GM12878 (cell line): ENCODE results near the gene IQGAP2. TPM values are rescaled to one million over a fixed set of nuclear protein-coding genes. Genes with fewer than 3 reads are reported as not detected.
A peak's percentile ranks its signal among the peaks of the same experiment; 100 is the strongest.

Experiments
- ATAC-seq: fragments of 200-7000 bp; cut with Tn5 transposase; 3 replicates; pipeline ENCODE4 v1.9.1; 2020; ENCODE audit warnings: mild to moderate bottlenecking, moderate library complexity
- BruUV-seq: library from RNA; stranded (reverse); fragments of 400-500 nt; replicated peaks from 2 replicates; lab custom pipeline; 2021; lab: Mats Ljungman, UMichigan
- CTCF ChIA-PET: fragments of 300-600 bp; sonication (Branson Sonifier 250); formaldehyde crosslinking; extraction: SDS; loops from one replicate; lab custom pipeline; 2021; ENCODE audit warnings: inconsistent platforms; lab: Yijun Ruan, JAX
- POLR2A ChIA-PET: fragments of 350-600 bp; formaldehyde crosslinking; extraction: SDS; loops from one replicate; lab custom pipeline; 2021; ENCODE audit warnings: inconsistent platforms; lab: Charles Lee
- RAD21 ChIA-PET: fragments of 300-600 bp; sonication (Branson Sonifier 250); formaldehyde crosslinking; loops from one replicate; lab custom pipeline; 2023; ENCODE audit warnings: antibody characterized with exemption; ENCODE audit not compliant: unreplicated experiment; lab: Charles Lee
- SMC1A ChIA-PET: fragments of 300-600 bp; sonication (Branson Sonifier 250); formaldehyde crosslinking; loops from one replicate; lab custom pipeline; 2023; ENCODE audit not compliant: unreplicated experiment, uncharacterized antibody; lab: Charles Lee
- DNase-seq: peaks from one replicate; pipeline ENCODE4 v3.0.0-alpha.2; 2011; ENCODE audit warnings: low read depth, low spot score
- FAIRE-seq: peaks from 3 replicates; lab custom pipeline; 2011; peaks lifted over from hg19 to GRCh38; lab: Jason Lieb, UNC
- H2AFZ ChIP-seq: 2 replicates; pipeline ENCODE4 v1.6.0; 2011; ENCODE audit warnings: low read depth, low read length, control low read depth; ENCODE audit not compliant: control insufficient read depth
- H3K27ac ChIP-seq: 2 replicates; pipeline ENCODE4 v1.5.1; 2011; ENCODE audit warnings: control low read depth; ENCODE audit not compliant: control insufficient read depth, insufficient read depth
- H3K27me3 ChIP-seq, 2 experiments: replicated peaks in 1 of 2; 2 replicates each; pipeline versions ENCODE4 v1.6.0 to v1.6.1; 2011; ENCODE audit warnings: low read length in 1 of 2; ENCODE audit not compliant: control insufficient read depth in 2 of 2, insufficient read depth in 2 of 2
- H3K36me3 ChIP-seq, 2 experiments: 2 replicates each; pipeline ENCODE4 v1.5.1; 2011; ENCODE audit warnings: low read length in 1 of 2; ENCODE audit not compliant: control insufficient read depth in 2 of 2, insufficient read depth in 2 of 2
- H3K4me1 ChIP-seq: 2 replicates; pipeline ENCODE4 v1.6.1; 2011; ENCODE audit warnings: mild to moderate bottlenecking, low read length, moderate library complexity, mixed read lengths; ENCODE audit not compliant: control insufficient read depth, insufficient read depth
- H3K4me2 ChIP-seq: 2 replicates; pipeline ENCODE4 v1.6.0; 2011; ENCODE audit warnings: control low read depth; ENCODE audit not compliant: control insufficient read depth, insufficient read depth
- H3K4me3 ChIP-seq: fragments of 200-600 bp; sonication (generic); 2 replicates; pipeline ENCODE4 v1.5.1; 2016
- H3K79me2 ChIP-seq: 2 replicates; pipeline ENCODE4 v1.6.0; 2011; ENCODE audit warnings: low read length; ENCODE audit not compliant: control insufficient read depth, insufficient read depth
- H3K9ac ChIP-seq: 2 replicates; pipeline ENCODE4 v1.8.0; 2011; ENCODE audit warnings: low read length, control low read depth, mixed read lengths; ENCODE audit not compliant: control insufficient read depth, insufficient read depth
- H3K9me3 ChIP-seq: replicated peaks from 3 replicates; pipeline ENCODE4 v1.5.1; 2011; ENCODE audit warnings: mild to moderate bottlenecking, low read length; ENCODE audit not compliant: control insufficient read depth, insufficient read depth
- H4K20me1 ChIP-seq: 2 replicates; pipeline ENCODE4 v1.6.0; 2011; ENCODE audit not compliant: control insufficient read depth, insufficient read depth
- ATF2 ChIP-seq: IDR thresholded peaks from 2 replicates; pipeline ENCODE4 v1.6.1; 2012; ENCODE audit warnings: low read length, inconsistent platforms
- CEBPB ChIP-seq, 2 experiments: fragments of 150-350 bp in 1 of 2; IDR thresholded peaks; 2 replicates each; pipeline ENCODE4 v1.6.1; 2012 to 2014; ENCODE audit warnings: low read depth in 2 of 2, low read length in 2 of 2, borderline replicate concordance in 1 of 2, inconsistent platforms in 1 of 2
- E4F1 ChIP-seq: fragments of 450-650 bp; IDR thresholded peaks from 2 replicates; pipeline ENCODE4 v1.6.1; 2018; ENCODE audit warnings: borderline replicate concordance, mild to moderate bottlenecking; ENCODE audit not compliant: partially characterized antibody
- GATAD2B ChIP-seq: fragments of 450-650 bp; conservative IDR thresholded peaks from 2 replicates; pipeline ENCODE4 v1.6.1; 2017; ENCODE audit warnings: low read depth, mild to moderate bottlenecking, moderate library complexity
- NR2F1 ChIP-seq: fragments of 450-650 bp; conservative IDR thresholded peaks from 2 replicates; pipeline ENCODE4 v1.6.1; 2017; ENCODE audit warnings: mild to moderate bottlenecking
- RAD51 ChIP-seq: fragments of 450-650 bp; IDR thresholded peaks from 2 replicates; pipeline ENCODE4 v1.6.1; 2016; ENCODE audit warnings: moderate library complexity, mild to moderate bottlenecking, inconsistent platforms
- SMC3 ChIP-seq: IDR thresholded peaks from 2 replicates; pipeline ENCODE4 v1.6.1; 2011; ENCODE audit warnings: low read length, improper control_type of control experiment, borderline replicate concordance
- WGBS: methylation state at CpG from one replicate; pipeline ENCODE4 v1.1.6; 2016; ENCODE audit warnings: low lambda C conversion rate; ENCODE audit not compliant: insufficient replicate concordance, insufficient coverage; ENCODE audit errors: missing lambda C conversion rate; 5-methylcytosine and 5-hydroxymethylcytosine counted together
- in situ Hi-C: fragments of 300-500 bp; cut with MboI; formaldehyde crosslinking; loops from 9 replicates; pipeline ENCODE4 v1.14.3; 2018; ENCODE audit warnings: mixed read lengths
- intact Hi-C: fragments of 100-400 bp; cut with micrococcal nuclease; formaldehyde crosslinking; loops from one replicate; pipeline ENCODE4 v1.14.2; 2022; ENCODE audit not compliant: unreplicated experiment
- polyA plus RNA-seq, 11 experiments: library from polyadenylated mRNA; depleted of rRNA in 4 of 11; unstranded in 6 of 11; stranded (reverse) in 5 of 11; fragments of >200 nt; fragmentation: Nextera tagmentation in 4 of 11; fragmentation: Illumina TruSeq in 1 of 11; extraction: Ambion mirVana in 4 of 11; extraction: Trizol in 1 of 11; gene quantifications; 1 replicate in 1 of 11; 2 replicates in 10 of 11; pipeline versions ENCODE4 v1.2.1 to v1.2.3, GENCODE V29; 2011 to 2016; ENCODE audit warnings: inconsistent platforms in 2 of 11, missing spikeins in 2 of 11, low read depth in 1 of 11
- total RNA-seq, 4 experiments: library from RNA; depleted of rRNA in 3 of 4; stranded (reverse); fragments of >200 nt in 3 of 4; fragmentation: Illumina TruSeq in 1 of 4; extraction: Trizol in 1 of 4; gene quantifications; 2 replicates each; pipeline versions ENCODE4 v1.2.1 to v1.2.3, GENCODE V29; 2013 to 2021
- TF ChIP-seq, protein P1 (sequence below): IDR thresholded peaks from 2 replicates; pipeline ENCODE4 v1.6.1; 2012; ENCODE audit warnings: mild to moderate bottlenecking, low read depth, low read length
- TF ChIP-seq, protein P2 (sequence below): fragments of 150-350 bp; IDR thresholded peaks from 2 replicates; pipeline ENCODE4 v1.6.1; 2016; ENCODE audit warnings: low read depth, low read length

The IQGAP2 gene
- total and polyA plus RNA-seq, 10 of the 15 experiments (the other 5 are each of a cell fraction or from before 2014, with no cell fraction given) = 14.5 to 41.4 (median 21.8) TPM

GRCh38 chr5:76528547-76529331, 125.7 kb downstream of the IQGAP2 start:
- no peak overlapping the region for H3K27ac ChIP-seq
- H3K9me3 ChIP-seq = no peaks in the 10 kb centered on the region
- in situ Hi-C loops = no loop called here
- no peaks in the 10 kb centered on the region for H3K4me1 ChIP-seq
- no peak overlapping the region for H3K9ac ChIP-seq
- ATAC-seq (peak; percentile 30; the same call in 1 of the 3 replicates), FAIRE-seq (no peak), DNase-seq (no peak)
- SMC1A ChIA-PET = interaction anchor here (0.6 to 1.5 kb wide), 2 partner anchors 16 to 128 kb away, joined by 4 to 5 read pairs; no protein-coding TSS in a partner anchor
- WGBS = 92% methylated on average over 2 of the region's 2 CpGs
- no peaks in the 10 kb centered on the region for H4K20me1 ChIP-seq
- H3K27me3 ChIP-seq = no peaks in the 10 kb centered on the region
- POLR2A ChIA-PET = interaction anchor here (1.4 kb wide), 1 partner anchor 14 kb away, joined by 4 read pairs; no protein-coding TSS in a partner anchor
- H3K4me2 ChIP-seq = no peak overlapping the region
- BruUV-seq = no TSS peak
- no peaks in the 10 kb centered on the region for H3K36me3 ChIP-seq
- intact Hi-C loops = no loop called here
- H2AFZ ChIP-seq = no peak overlapping the region
- no peak overlapping the region for H3K4me3 ChIP-seq
- RAD21 ChIA-PET = no interaction called here
- no peaks in the 10 kb centered on the region for H3K79me2 ChIP-seq
- CTCF ChIA-PET = interaction anchor here (0.8 to 1.1 kb wide), 4 partner anchors 9 to 246 kb away, joined by 3 to 5 read pairs (median 4); no protein-coding TSS in a partner anchor
- TF ChIP-seq RAD51 (no peak), CEBPB (IDR thresholded peaks at IDR 0.05; ENCODE audit: borderline replicate concordance in 1 of 2, low read depth in 2 of 2, low read length in 2 of 2) (no peak), GATAD2B (no peak), SMC3 (no peak), E4F1 (no peak), ATF2 (no peak), NR2F1 (no peak)
- TF ChIP-seq, protein P1, sequence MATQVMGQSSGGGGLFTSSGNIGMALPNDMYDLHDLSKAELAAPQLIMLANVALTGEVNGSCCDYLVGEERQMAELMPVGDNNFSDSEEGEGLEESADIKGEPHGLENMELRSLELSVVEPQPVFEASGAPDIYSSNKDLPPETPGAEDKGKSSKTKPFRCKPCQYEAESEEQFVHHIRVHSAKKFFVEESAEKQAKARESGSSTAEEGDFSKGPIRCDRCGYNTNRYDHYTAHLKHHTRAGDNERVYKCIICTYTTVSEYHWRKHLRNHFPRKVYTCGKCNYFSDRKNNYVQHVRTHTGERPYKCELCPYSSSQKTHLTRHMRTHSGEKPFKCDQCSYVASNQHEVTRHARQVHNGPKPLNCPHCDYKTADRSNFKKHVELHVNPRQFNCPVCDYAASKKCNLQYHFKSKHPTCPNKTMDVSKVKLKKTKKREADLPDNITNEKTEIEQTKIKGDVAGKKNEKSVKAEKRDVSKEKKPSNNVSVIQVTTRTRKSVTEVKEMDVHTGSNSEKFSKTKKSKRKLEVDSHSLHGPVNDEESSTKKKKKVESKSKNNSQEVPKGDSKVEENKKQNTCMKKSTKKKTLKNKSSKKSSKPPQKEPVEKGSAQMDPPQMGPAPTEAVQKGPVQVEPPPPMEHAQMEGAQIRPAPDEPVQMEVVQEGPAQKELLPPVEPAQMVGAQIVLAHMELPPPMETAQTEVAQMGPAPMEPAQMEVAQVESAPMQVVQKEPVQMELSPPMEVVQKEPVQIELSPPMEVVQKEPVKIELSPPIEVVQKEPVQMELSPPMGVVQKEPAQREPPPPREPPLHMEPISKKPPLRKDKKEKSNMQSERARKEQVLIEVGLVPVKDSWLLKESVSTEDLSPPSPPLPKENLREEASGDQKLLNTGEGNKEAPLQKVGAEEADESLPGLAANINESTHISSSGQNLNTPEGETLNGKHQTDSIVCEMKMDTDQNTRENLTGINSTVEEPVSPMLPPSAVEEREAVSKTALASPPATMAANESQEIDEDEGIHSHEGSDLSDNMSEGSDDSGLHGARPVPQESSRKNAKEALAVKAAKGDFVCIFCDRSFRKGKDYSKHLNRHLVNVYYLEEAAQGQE = no peak
- TF ChIP-seq, protein P2, sequence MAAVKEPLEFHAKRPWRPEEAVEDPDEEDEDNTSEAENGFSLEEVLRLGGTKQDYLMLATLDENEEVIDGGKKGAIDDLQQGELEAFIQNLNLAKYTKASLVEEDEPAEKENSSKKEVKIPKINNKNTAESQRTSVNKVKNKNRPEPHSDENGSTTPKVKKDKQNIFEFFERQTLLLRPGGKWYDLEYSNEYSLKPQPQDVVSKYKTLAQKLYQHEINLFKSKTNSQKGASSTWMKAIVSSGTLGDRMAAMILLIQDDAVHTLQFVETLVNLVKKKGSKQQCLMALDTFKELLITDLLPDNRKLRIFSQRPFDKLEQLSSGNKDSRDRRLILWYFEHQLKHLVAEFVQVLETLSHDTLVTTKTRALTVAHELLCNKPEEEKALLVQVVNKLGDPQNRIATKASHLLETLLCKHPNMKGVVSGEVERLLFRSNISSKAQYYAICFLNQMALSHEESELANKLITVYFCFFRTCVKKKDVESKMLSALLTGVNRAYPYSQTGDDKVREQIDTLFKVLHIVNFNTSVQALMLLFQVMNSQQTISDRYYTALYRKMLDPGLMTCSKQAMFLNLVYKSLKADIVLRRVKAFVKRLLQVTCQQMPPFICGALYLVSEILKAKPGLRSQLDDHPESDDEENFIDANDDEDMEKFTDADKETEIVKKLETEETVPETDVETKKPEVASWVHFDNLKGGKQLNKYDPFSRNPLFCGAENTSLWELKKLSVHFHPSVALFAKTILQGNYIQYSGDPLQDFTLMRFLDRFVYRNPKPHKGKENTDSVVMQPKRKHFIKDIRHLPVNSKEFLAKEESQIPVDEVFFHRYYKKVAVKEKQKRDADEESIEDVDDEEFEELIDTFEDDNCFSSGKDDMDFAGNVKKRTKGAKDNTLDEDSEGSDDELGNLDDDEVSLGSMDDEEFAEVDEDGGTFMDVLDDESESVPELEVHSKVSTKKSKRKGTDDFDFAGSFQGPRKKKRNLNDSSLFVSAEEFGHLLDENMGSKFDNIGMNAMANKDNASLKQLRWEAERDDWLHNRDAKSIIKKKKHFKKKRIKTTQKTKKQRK = no peak
